Activated CD4-positive, alpha-beta T cell treated with anti-CD3 and anti-CD28 coated beads, Interleukin-10, Interleukin-2, amounts not matched to agents 100 ng/mL and 50 ng/mL, durations not matched to agents 16 hours and 8 hours (primary cell): Measurements from ENCODE around the gene NAT9.
A peak's percentile ranks its signal among the peaks of the same experiment; 100 is the strongest.

Experiments
- DNase-seq: peaks from one replicate; pipeline ENCODE4 v3.0.0-alpha.2; 2020

NAT9 gene

GRCh38 chr17:74776044-74776962, at the start of gene NAT9:
NAT9 (minus strand) TSS chr17:74776345; CDS start chr17:74775698, 647 bp downstream.
- DNase-seq: peak; percentile 99

- DNase-seq: no peak
These were observed 48.9 kb upstream of the NAT9 start for GRCh38 chr17:74824961-74825627.

- no peak for DNase-seq
These were observed 46.8 kb upstream of the NAT9 start for GRCh38 chr17:74822939-74823367.

GRCh38 chr17:74822335-74822938, 46.3 kb upstream of the NAT9 start:
- DNase-seq: no peak

- no peak for DNase-seq
These were observed 45.6 kb upstream of the NAT9 start for GRCh38 chr17:74821655-74822334.

- no peak for DNase-seq
These were observed 43.8 kb upstream of the NAT9 start for GRCh38 chr17:74819801-74820436.

GRCh38 chr17:74818291-74818938, 42.3 kb upstream of the NAT9 start:
- no peak for DNase-seq

GRCh38 chr17:74816905-74817620, 40.9 kb upstream of the NAT9 start:
- DNase-seq: no peak

GRCh38 chr17:74815550-74816370, 39.6 kb upstream of the NAT9 start:
- no peak for DNase-seq

- DNase-seq: no peak
These were observed 38.9 kb upstream of the NAT9 start for GRCh38 chr17:74815067-74815466.

GRCh38 chr17:74814453-74814852, 38.3 kb upstream of the NAT9 start:
- no peak for DNase-seq

- no peak for DNase-seq
These were observed 36.2 kb upstream of the NAT9 start for GRCh38 chr17:74812109-74813009.

GRCh38 chr17:74810699-74811485, 34.7 kb upstream of the NAT9 start:
- DNase-seq: no peak

GRCh38 chr17:74808714-74809430, 32.7 kb upstream of the NAT9 start:
- no peak for DNase-seq

- DNase-seq: no peak
These were observed 31.8 kb upstream of the NAT9 start for GRCh38 chr17:74807925-74808324.

GRCh38 chr17:74807441-74807840, 31.3 kb upstream of the NAT9 start:
- no peak for DNase-seq

- DNase-seq: no peak
These were observed 30.2 kb upstream of the NAT9 start for GRCh38 chr17:74806334-74806733.

GRCh38 chr17:74805591-74805991, 29.4 kb upstream of the NAT9 start:
- no peak for DNase-seq
